ENCODE results near the gene ARHGAP44. TPM values are rescaled to one million over a fixed set of nuclear protein-coding genes. Genes with fewer than 3 reads are reported as not detected.

The ARHGAP44 gene
- total RNA-seq, 2 experiments from 2014 or later = 13.7 to 19.9 TPM

DNA sequence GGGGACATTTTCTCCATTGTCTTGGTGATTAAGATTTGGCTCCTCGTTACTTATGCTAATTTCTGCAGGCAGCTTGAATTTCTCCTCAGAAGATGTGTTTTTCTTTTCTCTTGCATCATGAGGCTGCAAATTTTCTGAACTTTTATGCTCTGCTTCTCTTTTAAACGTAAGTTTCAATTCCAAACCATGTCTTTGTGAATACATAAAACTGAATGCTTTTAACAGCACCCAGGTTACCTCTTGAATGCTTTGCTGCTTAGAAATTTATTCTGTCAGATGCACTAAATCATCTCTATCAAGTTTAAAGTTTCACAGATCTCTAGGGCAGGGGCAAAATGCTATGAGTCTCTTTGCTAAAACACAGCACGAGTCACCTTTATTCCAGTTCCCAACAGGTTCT, 19.4 kb downstream of the ARHGAP44 start:
- POLR2A ChIA-PET = no interaction called here
- Histone ChIP-seq H4K20me1 (ENCODE audit: insufficient read depth, low read length) (no peaks in the 10 kb centered on the region), H2AFZ (ENCODE audit: low read length) (no peak overlapping the region), H3K79me2 (ENCODE audit: insufficient read depth, low read depth, low read length) (no peaks in the 10 kb centered on the region), H3K4me1 (ENCODE audit: insufficient read depth, low read length, poor library complexity, severe bottlenecking) (peaks cover 15% of the 10 kb centered on the region), H3K36me3 (ENCODE audit: insufficient read depth, low read length) (peaks cover 4% of the 10 kb centered on the region; the same call in 1 of the 2 replicates), H3K9me2 (ENCODE audit: insufficient read depth, low read length) (no peaks in the 10 kb centered on the region), H3K4me3 (ENCODE audit: low read depth, low read length, poor library complexity, severe bottlenecking) (no peak overlapping the region), H3K27ac (ENCODE audit: low read depth, low read length, poor library complexity, severe bottlenecking) (no peak overlapping the region), H3K9me3 (ENCODE audit: low read length) (peaks cover 16% of the 10 kb centered on the region; the same call in 1 of the 2 replicates), H3K4me2 (ENCODE audit: low read length) (no peak overlapping the region)
- BruUV-seq (replicated peaks) = no TSS peak
- CTCF ChIA-PET (ENCODE audit: unreplicated experiment) = no interaction called here
- no peak for DNase-seq (ENCODE audit: low spot score)
- TF ChIP-seq EZH2phosphoT487 (IDR thresholded peaks at IDR 0.05; ENCODE audit: borderline replicate concordance, low read depth, low read length) = no peak
- TF ChIP-seq CTCF (conservative IDR thresholded peaks at IDR 0.05; ENCODE audit: low read length) = no peak
- intact Hi-C loops (cut with micrococcal nuclease; ENCODE audit: unreplicated experiment) = no loop called here

DNA sequence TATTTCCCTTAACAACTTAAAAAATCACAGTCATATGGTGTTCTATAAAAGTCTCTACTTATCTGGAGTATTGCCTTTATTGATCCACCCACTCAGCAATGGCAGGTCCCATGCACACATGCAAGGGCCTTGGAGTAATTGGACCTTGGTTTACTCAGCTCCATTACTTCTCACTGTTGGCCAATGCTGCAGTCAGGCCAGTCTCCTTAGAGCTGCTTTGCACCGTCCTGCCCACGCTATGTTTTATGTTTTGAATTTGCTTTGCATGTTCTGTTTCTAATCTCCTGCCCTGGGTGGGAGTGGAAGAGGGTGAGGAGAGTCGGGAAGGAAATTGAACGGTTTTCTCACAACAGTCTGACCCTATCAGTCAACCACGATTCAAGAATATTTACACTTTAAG, 23.6 kb downstream of the ARHGAP44 start:
- TF ChIP-seq CTCF (conservative IDR thresholded peaks at IDR 0.05; ENCODE audit: low read length) = no peak
- intact Hi-C loops (cut with micrococcal nuclease; ENCODE audit: unreplicated experiment) = no loop called here
- no peak for DNase-seq (ENCODE audit: low spot score)
- CTCF ChIA-PET (ENCODE audit: unreplicated experiment) = no interaction called here
- Histone ChIP-seq H3K36me3 (ENCODE audit: insufficient read depth, low read length) (peaks cover 5% of the 10 kb centered on the region; the same call in 1 of the 2 replicates), H3K9me2 (ENCODE audit: insufficient read depth, low read length) (no peaks in the 10 kb centered on the region), H3K79me2 (ENCODE audit: insufficient read depth, low read depth, low read length) (peaks cover 13% of the 10 kb centered on the region; the same call in 1 of the 2 replicates), H3K4me3 (ENCODE audit: low read depth, low read length, poor library complexity, severe bottlenecking) (no peak overlapping the region), H4K20me1 (ENCODE audit: insufficient read depth, low read length) (no peaks in the 10 kb centered on the region), H3K4me2 (ENCODE audit: low read length) (peak overlapping the region; percentile 30), H2AFZ (ENCODE audit: low read length) (no peak overlapping the region), H3K27ac (ENCODE audit: low read depth, low read length, poor library complexity, severe bottlenecking) (no peak overlapping the region), H3K4me1 (ENCODE audit: insufficient read depth, low read length, poor library complexity, severe bottlenecking) (peaks cover 50% of the 10 kb centered on the region), H3K9me3 (ENCODE audit: low read length) (peaks cover 20% of the 10 kb centered on the region; the same call in 1 of the 2 replicates)
- no TSS peak for BruUV-seq (replicated peaks)
- POLR2A ChIA-PET = interaction anchor here (0.9 to 1.7 kb wide), 2 partner anchors 11 to 14 kb away, joined by 3 to 14 read pairs; no protein-coding TSS in a partner anchor

DNA sequence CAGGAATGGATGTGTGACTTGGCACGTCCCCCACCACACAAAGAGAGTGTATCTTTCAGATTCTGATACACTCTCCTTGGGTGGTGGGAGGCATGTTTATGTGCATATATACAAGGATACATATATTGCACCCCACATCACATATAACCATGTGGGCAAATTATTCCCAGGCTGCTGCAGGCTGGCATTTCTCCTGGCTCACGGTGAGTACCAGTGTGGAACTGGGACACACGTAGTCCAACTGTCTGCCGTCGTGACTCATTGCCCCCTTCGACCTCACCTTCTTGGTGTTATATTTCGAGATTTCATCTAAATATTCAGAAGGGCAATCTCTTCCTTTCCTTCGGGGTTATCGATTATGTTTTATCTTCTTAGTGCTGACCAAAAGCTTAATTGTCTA, 24.4 kb downstream of the ARHGAP44 start:
- Histone ChIP-seq H3K9me2 (ENCODE audit: insufficient read depth, low read length) (no peaks in the 10 kb centered on the region), H3K4me2 (ENCODE audit: low read length) (peak overlapping the region; percentile 30), H3K9me3 (ENCODE audit: low read length) (peaks cover 21% of the 10 kb centered on the region; the same call in 1 of the 2 replicates), H3K27ac (ENCODE audit: low read depth, low read length, poor library complexity, severe bottlenecking) (no peak overlapping the region), H2AFZ (ENCODE audit: low read length) (no peak overlapping the region), H3K36me3 (ENCODE audit: insufficient read depth, low read length) (peaks cover 11% of the 10 kb centered on the region; the same call in 1 of the 2 replicates), H4K20me1 (ENCODE audit: insufficient read depth, low read length) (no peaks in the 10 kb centered on the region), H3K79me2 (ENCODE audit: insufficient read depth, low read depth, low read length) (peaks cover 13% of the 10 kb centered on the region; the same call in 1 of the 2 replicates), H3K4me3 (ENCODE audit: low read depth, low read length, poor library complexity, severe bottlenecking) (no peak overlapping the region), H3K4me1 (ENCODE audit: insufficient read depth, low read length, poor library complexity, severe bottlenecking) (peaks cover 50% of the 10 kb centered on the region)
- TF ChIP-seq EZH2phosphoT487 (IDR thresholded peaks at IDR 0.05; ENCODE audit: borderline replicate concordance, low read depth, low read length) (no peak), CTCF (conservative IDR thresholded peaks at IDR 0.05; ENCODE audit: low read length) (no peak)
- POLR2A ChIA-PET = interaction anchor here (0.9 to 1.7 kb wide), 2 partner anchors 12 to 13 kb away, joined by 3 to 14 read pairs; no protein-coding TSS in a partner anchor
- no peak for DNase-seq (ENCODE audit: low spot score)
- BruUV-seq (replicated peaks) = no TSS peak
- CTCF ChIA-PET (ENCODE audit: unreplicated experiment) = no interaction called here
- intact Hi-C loops (cut with micrococcal nuclease; ENCODE audit: unreplicated experiment) = loop anchor here (1.0 kb wide), 1 partner anchor 24 kb away; the partner anchor contains the start of gene ARHGAP44

Measured in OCI-LY7 (cell line).